Calu3 (cell line): ENCODE data around the gene PAQR5. TPM values are rescaled to one million over a fixed set of nuclear protein-coding genes. Genes with fewer than 3 reads are reported as not detected.

Experiments used
- BruUV-seq: library from RNA; stranded (reverse); fragments of 400-500 nt; replicated peaks from 2 replicates; lab custom pipeline; 2021; lab: Mats Ljungman, UMichigan
- CTCF ChIA-PET: fragments of 300-600 bp; sonication (Branson Sonifier 250); formaldehyde crosslinking; loops from one replicate; lab custom pipeline; 2022; ENCODE audit warnings: antibody characterized with exemption; lab: Charles Lee
- DNase-seq: peaks from one replicate; pipeline ENCODE4 v3.0.0; 2022
- H3K27ac Mint-ChIP-seq: one replicate; pipeline ENCODE4 v1.8.0; 2022; ENCODE audit warnings: mixed read lengths; ENCODE audit not compliant: unreplicated experiment
- H3K27me3 Mint-ChIP-seq: one replicate; pipeline ENCODE4 v1.8.0; 2022; ENCODE audit warnings: mixed read lengths; ENCODE audit not compliant: unreplicated experiment
- H3K36me3 Mint-ChIP-seq: one replicate; pipeline ENCODE4 v1.8.0; 2022; ENCODE audit warnings: mild to moderate bottlenecking, moderate library complexity, mixed read lengths; ENCODE audit not compliant: insufficient read depth, unreplicated experiment
- H3K4me1 Mint-ChIP-seq: one replicate; pipeline ENCODE4 v1.8.0; 2022; ENCODE audit warnings: mild to moderate bottlenecking, low read depth, mixed read lengths; ENCODE audit not compliant: unreplicated experiment
- H3K4me3 Mint-ChIP-seq: one replicate; pipeline ENCODE4 v1.8.0; 2022; ENCODE audit warnings: mild to moderate bottlenecking, low read depth, moderate library complexity, mixed read lengths; ENCODE audit not compliant: unreplicated experiment
- H3K9me3 Mint-ChIP-seq: one replicate; pipeline ENCODE4 v1.8.0; 2022; ENCODE audit warnings: low read depth, mixed read lengths; ENCODE audit not compliant: unreplicated experiment
- intact Hi-C: fragments of 100-400 bp; cut with micrococcal nuclease; formaldehyde crosslinking; loops from one replicate; pipeline ENCODE4 v1.10.0; 2022; ENCODE audit not compliant: unreplicated experiment
- total RNA-seq: library from RNA; stranded (reverse); gene quantifications from 2 replicates; pipeline ENCODE4 v1.2.3, GENCODE V29; 2022
- TF ChIP-seq, protein P1 (sequence below): fragments of 200-600 bp; IDR thresholded peaks from one replicate; pipeline ENCODE4 v1.8.0; 2022; ENCODE audit warnings: antibody characterized with exemption; ENCODE audit not compliant: unreplicated experiment

The PAQR5 gene
- total RNA-seq, 1 experiment from 2014 or later: 1.8 TPM

DNA sequence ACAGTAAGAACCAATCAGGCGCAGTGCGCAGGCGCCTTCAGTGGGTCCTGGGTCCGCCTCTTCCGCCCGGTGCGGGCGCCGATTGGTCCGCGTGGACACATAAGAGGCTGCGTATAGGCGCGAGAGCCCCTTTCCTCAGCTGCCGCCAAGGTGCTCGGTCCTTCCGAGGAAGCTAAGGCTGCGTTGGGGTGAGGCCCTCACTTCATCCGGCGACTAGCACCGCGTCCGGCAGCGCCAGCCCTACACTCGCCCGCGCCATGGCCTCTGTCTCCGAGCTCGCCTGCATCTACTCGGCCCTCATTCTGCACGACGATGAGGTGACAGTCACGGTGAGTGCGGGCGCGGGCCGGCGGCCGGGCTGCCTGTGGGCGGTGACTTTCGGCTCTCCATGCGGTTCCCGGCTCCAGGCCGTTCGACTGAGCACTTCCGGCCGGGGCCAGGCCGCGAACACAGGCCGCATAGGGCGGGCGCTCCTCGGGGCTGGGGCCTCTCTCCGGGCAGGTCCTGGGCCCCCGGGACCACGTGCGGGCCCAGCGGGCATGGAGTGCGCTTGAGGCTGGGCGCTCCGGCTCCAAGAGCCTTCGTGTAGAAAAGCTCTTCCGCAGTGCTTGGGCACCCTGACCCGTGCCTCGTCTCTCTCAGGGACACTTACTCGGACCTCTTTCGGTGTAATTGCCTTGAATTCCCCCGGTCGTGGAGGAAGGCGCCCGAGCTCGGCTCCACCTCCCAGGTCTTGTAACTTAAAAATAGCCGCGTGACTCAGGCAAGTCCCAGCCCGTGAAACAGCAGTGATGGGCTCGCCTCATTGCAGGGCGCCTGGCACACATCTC, 154.2 kb downstream of the PAQR5 start, which contains the start of gene RPLP1:
Gene RPLP1, plus strand, starts transcription at position 127 of the 830 bp plus-strand sequence. Its CDS starts 131 bp downstream, at position 258.
- peaks cover 13% of the 10 kb centered on the region for H3K4me1 Mint-ChIP-seq
- peak within 1 kb of the TSS; percentile 72 for H3K4me3 Mint-ChIP-seq
- peak within 1 kb of the TSS; percentile 66 for H3K27ac Mint-ChIP-seq
- H3K27me3 Mint-ChIP-seq: no peaks in the 10 kb centered on the region
- TF ChIP-seq, protein P1, sequence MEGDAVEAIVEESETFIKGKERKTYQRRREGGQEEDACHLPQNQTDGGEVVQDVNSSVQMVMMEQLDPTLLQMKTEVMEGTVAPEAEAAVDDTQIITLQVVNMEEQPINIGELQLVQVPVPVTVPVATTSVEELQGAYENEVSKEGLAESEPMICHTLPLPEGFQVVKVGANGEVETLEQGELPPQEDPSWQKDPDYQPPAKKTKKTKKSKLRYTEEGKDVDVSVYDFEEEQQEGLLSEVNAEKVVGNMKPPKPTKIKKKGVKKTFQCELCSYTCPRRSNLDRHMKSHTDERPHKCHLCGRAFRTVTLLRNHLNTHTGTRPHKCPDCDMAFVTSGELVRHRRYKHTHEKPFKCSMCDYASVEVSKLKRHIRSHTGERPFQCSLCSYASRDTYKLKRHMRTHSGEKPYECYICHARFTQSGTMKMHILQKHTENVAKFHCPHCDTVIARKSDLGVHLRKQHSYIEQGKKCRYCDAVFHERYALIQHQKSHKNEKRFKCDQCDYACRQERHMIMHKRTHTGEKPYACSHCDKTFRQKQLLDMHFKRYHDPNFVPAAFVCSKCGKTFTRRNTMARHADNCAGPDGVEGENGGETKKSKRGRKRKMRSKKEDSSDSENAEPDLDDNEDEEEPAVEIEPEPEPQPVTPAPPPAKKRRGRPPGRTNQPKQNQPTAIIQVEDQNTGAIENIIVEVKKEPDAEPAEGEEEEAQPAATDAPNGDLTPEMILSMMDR: no peak
- DNase-seq: peak; percentile 96
- no TSS peak for BruUV-seq
- no peaks in the 10 kb centered on the region for H3K9me3 Mint-ChIP-seq
- peaks cover 72% of the 10 kb centered on the region for H3K36me3 Mint-ChIP-seq
- CTCF ChIA-PET: interaction anchor here (0.7 to 3.9 kb wide), 3 partner anchors 10 to 39 kb away, joined by 3 to 31 read pairs (median 13); partner anchors contain the start of gene KIF23
- intact Hi-C loops: loop anchor here (5.0 kb wide), 1 partner anchor 36 kb away; no protein-coding TSS in a partner anchor

DNA sequence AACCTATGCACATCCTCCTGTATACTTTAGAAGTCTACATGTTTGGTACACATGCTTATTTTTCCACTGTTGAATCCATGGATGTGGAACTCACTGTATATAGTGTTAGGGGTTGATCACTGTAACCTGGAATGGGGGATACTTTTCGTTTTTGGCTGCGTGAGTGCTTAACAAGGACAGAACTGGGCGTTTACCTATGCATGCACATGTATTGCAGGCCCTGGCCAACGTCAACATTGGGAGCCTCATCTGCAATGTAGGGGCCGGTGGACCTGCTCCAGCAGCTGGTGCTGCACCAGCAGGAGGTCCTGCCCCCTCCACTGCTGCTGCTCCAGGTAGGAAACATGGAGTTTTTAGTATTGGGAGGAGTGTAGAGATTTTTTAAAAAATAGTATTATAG, 156.2 kb downstream of the PAQR5 start:
- Mint-ChIP-seq H3K27ac (peak overlapping the region; percentile 66), H3K36me3 (peaks cover 75% of the 10 kb centered on the region), H3K9me3 (no peaks in the 10 kb centered on the region), H3K27me3 (no peaks in the 10 kb centered on the region), H3K4me1 (peaks cover 13% of the 10 kb centered on the region), H3K4me3 (peak overlapping the region; percentile 72)
- CTCF ChIA-PET: interaction anchor here (1.4 to 3.3 kb wide), 2 partner anchors 11 kb away, joined by 6 to 13 read pairs; no protein-coding TSS in a partner anchor
- DNase-seq: no peak
- no TSS peak for BruUV-seq
- TF ChIP-seq, protein P1: no peak
- intact Hi-C loops: loop anchor here (5.0 kb wide), 1 partner anchor 38 kb away; no protein-coding TSS in a partner anchor

DNA sequence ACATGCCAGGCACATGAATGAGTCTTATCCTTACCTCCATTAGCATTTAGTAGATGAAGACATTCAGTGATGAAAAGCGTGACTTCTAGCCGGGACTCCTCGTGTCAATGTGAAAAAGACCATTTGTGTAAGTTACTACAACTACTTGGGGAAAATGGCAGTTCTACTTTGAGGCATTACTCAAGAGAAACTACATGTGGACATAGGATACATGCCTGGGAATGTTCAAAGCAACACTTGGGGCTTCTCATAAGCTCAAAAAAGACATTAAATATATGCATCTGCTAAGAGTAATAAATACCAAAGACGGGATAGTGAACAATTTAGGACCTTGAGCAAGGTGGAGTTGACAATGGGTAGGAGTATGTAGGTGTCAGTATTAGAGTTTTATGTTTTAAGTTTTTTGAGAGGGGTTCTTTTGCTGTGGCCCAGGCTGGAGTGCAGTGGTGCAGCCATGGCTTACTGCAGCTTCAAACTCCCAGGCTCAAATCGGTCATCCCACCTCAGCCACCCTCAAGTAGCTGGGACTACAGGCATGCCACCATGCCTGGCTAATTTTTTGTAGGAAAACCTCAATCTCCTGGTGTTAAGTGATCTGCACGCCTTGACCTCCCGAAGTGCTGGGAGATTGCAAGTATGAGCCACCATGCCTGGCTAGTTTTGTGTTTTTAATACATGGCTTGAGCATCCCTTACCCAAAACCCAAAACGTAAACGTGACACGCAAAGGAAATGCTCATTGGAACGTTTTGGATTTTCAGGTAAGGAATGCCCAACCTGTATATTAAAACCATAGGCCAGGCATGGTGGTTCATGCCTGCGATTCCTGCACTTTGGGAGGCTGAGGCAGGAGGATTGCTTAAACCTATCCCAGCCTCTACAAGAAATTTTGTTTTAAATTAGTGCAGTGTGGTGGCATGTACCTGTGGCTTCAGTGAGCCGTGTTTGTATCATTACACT, 157.8 kb downstream of the PAQR5 start:
- no peak overlapping the region for H3K4me3 Mint-ChIP-seq
- H3K9me3 Mint-ChIP-seq: no peaks in the 10 kb centered on the region
- H3K27ac Mint-ChIP-seq: peak overlapping the region; percentile 66
- BruUV-seq: no TSS peak
- intact Hi-C loops: no loop called here
- DNase-seq: no peak
- peaks cover 73% of the 10 kb centered on the region for H3K36me3 Mint-ChIP-seq
- CTCF ChIA-PET: interaction anchor here (1.4 kb wide), 1 partner anchor 9 kb away, joined by 6 read pairs; no protein-coding TSS in a partner anchor
- TF ChIP-seq, protein P1: no peak
- peaks cover 16% of the 10 kb centered on the region for H3K4me1 Mint-ChIP-seq
- no peaks in the 10 kb centered on the region for H3K27me3 Mint-ChIP-seq

Other genes starting within 250 kb of the PAQR5 start
- 20.4 and 22.4 TPM in 2 replicates for gene GLCE, start 138.3 kb upstream of the PAQR5 start, total RNA-seq
- 71.8 and 108 TPM in 2 replicates for gene KIF23, start 115.4 kb downstream of the PAQR5 start, total RNA-seq
- 1,386 and 1,535 TPM in 2 replicates for gene RPLP1, start 153.9 kb downstream of the PAQR5 start, total RNA-seq